ENCODE data around the gene DSP.

The DSP gene, protein sequence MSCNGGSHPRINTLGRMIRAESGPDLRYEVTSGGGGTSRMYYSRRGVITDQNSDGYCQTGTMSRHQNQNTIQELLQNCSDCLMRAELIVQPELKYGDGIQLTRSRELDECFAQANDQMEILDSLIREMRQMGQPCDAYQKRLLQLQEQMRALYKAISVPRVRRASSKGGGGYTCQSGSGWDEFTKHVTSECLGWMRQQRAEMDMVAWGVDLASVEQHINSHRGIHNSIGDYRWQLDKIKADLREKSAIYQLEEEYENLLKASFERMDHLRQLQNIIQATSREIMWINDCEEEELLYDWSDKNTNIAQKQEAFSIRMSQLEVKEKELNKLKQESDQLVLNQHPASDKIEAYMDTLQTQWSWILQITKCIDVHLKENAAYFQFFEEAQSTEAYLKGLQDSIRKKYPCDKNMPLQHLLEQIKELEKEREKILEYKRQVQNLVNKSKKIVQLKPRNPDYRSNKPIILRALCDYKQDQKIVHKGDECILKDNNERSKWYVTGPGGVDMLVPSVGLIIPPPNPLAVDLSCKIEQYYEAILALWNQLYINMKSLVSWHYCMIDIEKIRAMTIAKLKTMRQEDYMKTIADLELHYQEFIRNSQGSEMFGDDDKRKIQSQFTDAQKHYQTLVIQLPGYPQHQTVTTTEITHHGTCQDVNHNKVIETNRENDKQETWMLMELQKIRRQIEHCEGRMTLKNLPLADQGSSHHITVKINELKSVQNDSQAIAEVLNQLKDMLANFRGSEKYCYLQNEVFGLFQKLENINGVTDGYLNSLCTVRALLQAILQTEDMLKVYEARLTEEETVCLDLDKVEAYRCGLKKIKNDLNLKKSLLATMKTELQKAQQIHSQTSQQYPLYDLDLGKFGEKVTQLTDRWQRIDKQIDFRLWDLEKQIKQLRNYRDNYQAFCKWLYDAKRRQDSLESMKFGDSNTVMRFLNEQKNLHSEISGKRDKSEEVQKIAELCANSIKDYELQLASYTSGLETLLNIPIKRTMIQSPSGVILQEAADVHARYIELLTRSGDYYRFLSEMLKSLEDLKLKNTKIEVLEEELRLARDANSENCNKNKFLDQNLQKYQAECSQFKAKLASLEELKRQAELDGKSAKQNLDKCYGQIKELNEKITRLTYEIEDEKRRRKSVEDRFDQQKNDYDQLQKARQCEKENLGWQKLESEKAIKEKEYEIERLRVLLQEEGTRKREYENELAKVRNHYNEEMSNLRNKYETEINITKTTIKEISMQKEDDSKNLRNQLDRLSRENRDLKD (N-terminal part only)

DNA sequence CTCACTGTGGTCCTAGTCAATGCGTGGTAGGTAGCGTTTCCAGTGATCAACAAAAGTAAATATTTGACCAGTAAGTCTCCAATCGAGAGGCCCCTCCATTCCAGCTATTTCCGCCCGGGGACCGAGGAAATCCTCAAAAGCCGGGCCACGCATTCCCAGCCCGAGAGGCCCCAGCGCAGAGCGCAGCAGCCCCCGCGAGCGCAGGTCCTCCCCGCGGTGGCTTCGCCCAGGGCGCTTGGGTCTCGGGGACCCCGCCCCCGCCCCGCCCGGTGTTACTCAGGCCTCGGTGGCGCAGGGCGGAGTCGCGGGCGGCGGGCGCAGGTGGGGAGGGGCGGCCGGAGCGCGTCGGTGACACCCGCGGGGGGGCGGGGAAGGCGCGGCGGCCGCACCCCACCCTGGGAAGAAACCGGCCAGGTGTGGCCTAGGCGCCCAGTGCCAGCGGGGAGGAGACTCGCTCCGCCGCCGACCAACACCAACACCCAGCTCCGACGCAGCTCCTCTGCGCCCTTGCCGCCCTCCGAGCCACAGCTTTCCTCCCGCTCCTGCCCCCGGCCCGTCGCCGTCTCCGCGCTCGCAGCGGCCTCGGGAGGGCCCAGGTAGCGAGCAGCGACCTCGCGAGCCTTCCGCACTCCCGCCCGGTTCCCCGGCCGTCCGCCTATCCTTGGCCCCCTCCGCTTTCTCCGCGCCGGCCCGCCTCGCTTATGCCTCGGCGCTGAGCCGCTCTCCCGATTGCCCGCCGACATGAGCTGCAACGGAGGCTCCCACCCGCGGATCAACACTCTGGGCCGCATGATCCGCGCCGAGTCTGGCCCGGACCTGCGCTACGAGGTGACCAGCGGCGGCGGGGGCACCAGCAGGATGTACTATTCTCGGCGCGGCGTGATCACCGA is at the start of gene DSP:
Gene DSP (plus strand): TSS at position 497 of the 890 bp plus-strand sequence. CDS start 245 bp downstream, at position 742.
- DNase-seq, result no peak

DNA sequence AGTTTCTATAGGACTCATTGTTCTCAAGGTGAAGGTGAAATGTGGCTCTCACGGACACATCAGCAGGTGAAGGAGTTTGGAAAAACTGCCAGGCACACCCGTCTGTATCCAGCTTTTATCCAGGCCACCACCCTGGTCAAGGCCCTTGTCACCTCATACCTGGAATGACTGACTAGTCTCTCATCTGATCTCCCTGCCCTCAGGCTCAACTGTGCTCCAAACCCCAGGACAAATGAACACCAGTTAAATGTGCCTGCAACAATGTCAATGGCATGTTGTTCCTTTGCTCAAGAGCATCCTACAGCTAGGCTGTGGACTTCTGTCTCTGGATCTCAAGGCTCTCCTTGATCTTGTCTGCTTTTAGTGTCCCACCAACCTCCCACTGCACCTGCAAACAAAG is 47.6 kb upstream of the DSP start:
- no peak for DNase-seq

DNA sequence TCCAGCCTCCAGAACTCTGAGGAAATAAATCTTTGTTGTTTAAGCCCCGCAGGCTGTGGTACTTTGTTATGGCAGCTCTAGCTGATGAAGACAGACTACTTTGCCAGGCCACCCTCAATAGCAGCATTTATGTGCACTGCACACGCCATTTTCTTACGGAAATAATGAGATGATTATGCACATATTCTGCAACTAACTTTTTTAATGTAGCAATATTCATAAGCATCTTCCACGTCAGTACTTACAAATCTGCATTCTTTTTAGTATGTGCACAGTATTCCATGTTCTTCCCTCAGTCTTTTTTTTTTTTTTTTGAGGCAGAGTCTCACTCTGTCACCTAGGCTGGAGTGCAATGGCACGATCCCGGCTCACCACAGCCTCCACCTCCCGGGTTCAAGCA is 46.8 kb upstream of the DSP start:
- DNase-seq, result no peak

DNA sequence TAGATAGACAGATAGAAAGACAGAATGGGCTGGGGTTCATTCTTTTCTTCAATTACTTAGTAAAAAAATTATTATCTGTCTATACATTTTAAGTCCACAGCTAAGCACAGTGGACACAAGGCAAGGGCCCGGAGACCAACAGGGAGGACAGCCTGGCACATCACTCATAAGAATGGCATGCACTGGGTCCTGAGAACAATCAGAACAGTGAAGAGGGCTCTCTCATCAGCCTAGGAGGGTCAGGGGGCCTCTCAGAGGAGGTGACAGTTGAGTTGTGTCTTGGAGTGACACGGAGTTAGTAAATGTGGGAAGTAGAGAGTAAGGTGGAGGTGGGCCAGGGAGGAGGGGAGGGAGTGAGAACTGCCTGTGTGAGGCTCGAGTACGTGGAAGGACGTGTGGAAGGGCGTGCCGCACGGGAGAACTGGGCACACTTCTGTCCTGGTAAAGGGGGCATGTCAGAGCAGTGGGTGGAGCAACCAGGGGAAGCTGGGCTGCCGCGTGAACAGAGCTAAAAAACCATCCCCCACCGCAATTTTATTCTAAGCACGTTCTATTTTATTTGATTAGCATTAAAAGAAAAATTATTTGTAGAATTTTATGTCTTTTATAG is 45.1 kb upstream of the DSP start:
- DNase-seq, result no peak

DNA sequence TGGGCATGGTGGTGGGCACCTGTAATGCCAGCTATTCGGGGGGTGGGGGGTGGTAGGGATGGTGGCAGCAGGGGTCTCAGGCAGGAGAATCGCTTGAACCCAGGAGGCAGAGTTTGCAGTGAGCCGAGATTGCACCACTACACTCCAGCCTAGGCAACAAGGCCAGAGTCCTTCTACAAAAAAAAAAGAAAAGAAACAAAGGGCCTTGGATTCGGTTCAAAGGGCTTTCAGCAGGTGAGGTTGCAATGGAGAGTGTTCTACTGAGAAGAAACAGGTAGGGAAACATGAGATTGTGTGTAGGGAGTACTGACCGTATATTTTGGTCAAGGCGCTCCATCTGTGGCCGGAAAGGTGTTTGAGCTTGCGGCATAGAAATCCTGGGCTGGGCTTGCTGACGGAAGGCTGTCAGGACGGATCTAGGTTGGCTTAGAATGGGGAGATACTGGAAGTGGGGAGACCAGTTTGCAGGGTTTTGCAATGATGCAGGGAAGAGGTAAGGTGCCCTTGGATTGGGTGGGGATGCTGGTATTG is 40.7 kb upstream of the DSP start:
- DNase-seq, result no peak

DNA sequence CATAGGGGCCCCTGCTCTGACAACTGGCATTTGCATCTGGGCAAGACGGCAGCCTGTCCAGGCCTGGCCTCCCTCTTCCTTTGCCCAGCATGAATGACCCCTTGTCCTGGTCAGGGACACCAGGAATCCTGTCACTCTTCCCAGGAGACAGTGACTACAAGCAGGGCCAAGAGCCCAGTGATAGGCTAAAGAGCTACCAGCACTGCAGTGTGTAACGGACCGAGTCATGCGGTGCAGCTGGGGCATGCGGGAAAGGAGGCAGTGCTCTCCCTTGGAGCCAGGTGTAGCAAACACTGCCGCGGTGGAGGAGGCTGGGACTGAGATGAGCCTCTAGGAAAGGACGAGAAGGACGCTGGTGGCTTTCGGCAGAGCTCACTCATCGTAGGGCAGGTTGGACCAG is 38.7 kb upstream of the DSP start:
- no peak for DNase-seq

DNA sequence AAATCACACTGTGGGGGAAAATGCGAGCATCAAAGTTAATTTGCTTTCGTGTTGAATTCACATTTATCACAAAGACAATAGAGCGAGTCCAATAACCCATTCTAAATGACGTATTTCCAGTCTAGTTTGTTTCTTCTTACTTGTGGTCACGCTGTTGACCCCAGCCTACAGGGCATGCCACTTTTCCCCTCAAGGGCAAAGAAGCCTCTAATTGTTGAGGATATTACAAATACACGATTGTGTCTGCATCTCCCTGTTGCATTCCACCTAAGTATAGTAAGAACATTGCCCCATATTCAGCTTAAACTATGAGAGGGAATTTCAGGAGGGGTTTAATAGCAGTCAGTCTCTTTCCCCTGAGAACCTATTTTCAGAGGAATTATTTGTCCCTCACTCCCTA is 37.4 kb upstream of the DSP start:
- DNase-seq, result no peak

DNA sequence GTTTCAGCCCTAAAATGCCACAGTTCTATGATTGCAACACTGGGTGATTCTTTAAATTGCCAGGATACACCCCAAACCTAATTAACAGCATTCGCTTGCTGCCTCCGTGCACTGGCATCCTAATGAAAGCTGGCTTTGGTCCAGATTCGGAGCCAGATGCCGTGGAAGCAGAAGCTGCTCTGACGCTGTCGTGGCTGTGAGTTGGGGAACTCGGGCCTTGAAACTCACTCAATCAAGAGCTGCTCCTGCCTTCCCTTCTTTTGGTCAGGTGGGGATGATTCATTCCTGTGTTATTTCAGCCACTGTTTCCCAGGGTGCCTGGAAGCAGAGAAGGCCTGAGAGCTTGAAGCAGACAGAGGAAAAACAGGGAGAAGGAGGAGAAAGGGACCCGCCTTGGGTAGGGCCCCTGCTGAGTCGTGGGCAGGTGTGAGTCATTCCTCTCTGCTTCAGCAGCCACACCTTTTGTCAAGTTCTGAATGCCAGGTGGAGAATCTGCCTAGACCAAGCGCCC is 36.2 kb upstream of the DSP start:
- no peak for DNase-seq

DNA sequence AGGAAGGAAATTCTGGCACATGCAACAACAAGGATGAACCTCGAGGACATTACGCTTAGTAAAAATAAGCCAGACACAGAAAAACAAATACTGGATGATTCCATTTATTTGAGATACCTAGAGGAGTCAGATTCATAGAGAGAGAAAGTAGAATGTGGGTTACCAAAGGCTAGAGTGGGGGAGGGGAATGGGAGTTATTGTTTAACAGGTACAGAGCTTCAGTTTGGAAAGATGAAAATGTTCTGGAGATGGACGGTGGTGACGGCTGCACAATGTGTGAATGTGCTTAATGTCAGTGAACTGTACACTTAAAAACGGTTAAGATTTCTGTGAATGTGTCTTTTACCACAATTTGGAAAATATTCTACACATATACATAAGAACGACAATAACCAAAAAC is 33.9 kb upstream of the DSP start:
- DNase-seq, result no peak

DNA sequence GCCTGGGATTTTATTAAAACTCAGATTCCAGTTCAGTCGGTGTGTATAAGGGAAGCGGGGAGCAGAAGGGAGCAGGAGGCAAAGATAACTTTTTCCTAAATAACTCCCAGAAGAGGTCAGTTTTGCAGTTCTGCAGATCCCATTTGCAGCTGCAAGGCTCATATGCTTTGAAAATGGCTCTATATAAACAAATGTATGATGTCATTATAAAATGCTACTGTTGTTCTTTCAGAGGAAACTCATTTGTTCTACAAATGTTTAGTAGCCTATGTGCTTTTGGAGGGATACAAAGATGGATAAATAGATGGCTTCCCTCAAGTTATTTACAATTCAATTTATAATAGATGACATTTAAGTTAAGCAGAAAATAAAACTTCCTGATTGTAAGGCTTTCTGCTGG is 29.2 kb upstream of the DSP start:
- DNase-seq, result no peak

DNA sequence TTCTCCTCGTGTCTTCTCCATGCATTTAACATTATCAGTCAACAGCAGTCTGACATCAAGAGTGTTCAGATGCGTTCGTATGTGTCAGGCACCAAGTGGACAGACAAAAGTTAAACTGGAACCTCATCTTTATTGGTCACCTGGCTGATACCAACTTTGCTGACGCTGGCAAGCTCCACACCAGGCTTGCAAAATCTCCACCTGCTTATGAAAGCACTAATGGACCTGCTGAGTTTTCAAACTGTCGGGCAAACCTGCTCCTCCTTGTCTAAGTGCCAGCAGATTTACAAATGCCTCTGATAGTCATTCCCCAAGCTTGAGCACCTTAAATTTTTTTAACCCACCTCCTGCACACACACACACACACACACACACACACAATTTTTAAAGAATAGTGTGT is 27.9 kb upstream of the DSP start:
- no peak for DNase-seq

DNA sequence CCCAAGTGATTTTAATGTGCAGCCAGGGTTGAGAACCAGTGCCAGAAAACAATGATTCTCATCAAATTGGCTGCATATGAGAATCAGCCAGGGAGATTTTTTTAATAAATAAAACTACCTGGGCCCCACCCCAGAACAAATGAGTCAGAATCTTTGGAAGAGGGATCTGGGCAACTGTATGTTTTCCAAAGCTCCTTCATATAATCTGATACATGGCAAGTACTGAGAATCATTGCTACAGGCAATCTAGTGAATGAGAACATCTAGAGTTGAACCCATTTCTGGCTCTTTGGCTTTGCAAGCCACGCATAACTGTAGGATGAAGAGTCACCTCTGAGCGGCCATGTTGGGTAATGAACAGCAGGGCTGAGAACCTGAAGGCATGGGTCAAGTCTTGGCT is 26.1 kb upstream of the DSP start:
- DNase-seq, result no peak

DNA sequence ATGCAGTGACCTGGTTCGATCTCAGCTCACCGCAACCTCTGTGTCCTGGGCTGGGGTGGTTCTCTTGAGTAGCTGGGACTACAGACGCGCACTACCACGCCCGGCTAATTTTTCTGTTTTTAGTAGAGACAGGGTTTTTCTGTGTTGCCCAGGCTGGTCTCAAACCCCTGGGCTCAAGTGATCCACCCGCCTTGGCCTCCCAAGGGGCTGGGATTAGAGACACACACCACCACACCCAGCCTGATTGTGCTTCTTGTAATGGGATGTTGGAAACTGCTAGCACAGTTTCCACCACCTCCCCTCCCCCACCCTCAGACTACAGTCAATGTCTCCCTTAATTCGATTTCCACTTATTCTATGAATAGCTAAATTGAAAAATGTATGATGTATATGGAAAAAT is 22.6 kb upstream of the DSP start:
- DNase-seq, result no peak

DNA sequence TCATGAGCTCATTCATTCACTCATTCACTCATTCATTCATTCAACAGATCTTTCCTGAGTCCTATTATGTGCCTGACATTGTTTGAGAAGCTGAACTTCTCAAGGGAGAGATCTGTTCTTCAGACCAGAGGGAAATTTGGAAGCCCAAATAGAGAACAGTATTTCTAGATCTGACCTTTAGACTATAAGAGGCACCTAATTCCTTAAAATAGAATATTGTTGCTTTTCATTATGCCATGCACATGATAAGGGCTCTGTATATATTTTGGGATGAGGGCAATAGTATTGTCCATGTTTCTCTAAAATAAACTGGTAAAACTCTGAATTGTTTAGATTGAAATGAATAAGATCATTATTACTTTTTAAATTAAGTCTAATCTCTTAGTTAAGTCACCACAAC is 18.6 kb upstream of the DSP start:
- no peak for DNase-seq

DNA sequence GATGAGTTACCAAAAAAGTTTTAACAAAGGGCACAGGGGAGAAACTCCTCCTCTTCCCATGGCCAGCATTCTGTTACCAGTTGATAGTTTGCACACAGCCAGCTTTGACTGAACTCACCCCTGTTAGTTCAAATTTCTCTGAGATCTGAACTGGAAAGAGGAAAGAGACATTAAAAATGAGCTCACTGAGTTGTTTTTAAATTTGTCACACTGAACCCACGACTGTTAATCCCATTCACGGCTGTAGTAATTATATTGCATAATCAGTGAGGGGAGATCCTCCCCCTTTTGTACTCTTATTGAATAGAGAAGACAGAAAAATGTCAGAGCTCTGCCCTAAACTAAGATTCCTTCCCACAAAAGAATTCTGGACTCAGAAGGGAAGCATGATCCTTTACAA is 17.5 kb upstream of the DSP start:
- no peak for DNase-seq

DNA sequence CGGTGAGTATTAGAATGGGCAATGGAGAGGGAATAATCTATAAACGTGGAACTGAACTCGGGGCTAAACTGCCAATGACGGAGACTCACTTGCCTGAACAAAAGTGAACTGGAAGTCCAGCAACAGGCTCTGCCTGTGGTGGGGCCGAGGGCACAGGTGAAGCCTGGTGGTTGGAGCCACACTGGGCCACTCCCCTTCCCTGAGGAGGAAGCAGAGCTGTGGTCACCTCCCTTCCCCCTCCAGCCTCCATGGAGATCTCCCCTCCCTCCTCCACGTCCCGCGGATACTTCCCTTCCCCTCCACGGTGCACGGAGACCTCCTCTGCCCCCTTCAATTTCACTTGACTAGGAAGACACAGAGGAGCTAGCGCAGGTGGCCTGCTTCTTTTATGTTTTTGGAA is 14.7 kb upstream of the DSP start:
- DNase-seq, result no peak

DNA sequence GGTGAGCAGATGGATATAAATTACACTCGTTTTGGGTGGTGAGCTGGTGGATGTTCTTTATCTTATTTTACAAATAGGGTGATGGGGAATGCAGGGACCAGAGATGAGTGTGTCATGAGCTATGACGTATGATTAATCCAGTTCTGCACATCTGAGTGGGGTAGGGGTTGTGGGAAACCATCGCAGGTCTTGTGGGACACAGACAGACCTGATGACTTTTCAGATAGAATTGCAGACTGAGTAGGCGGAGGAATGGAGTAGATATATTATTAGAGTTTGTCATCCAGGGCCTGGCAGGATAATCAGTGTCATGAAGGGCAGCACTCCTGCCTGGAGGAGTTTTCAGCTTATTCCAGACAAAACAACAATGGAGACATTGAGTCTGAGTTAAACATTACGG is 12.9 kb upstream of the DSP start:
- no peak for DNase-seq

DNA sequence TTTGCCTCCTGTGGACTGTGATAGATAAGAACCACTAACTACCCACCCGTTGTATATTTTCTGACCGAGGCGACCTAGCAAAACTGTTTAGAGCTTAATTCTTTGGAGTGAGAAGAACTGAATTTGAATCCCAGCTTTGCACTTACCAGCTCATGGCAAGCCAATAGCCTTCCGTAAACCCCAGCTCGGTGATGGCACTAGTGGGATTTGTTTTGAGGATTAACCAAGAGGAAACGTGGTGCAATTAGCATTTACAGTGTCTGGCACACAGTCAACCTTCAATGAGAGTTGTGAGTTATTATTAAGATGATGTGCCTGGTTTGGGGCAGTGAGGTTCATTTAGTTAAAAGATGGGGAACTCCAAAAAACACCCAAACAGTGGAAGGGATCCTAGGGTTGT is 12.3 kb upstream of the DSP start:
- DNase-seq, result no peak

DNA sequence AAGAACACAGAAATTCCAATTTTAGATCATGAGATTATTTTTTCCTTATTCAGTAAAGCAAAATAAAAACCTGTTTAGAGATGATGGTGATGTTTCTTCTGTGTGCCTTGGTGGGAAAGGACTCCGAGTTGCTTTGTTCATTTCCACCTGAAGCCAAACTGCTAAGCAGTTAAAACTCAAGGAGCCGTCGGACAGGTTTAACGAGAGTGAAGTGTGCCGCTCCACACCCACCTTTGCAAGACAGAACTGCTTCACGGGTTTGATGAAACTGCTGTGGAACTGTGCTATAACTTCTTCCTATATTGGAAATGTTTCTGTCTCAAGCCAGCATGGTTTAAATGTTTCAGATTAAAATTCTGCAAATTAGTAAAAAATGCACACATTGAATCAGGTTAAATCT is 9.2 kb upstream of the DSP start:
- no peak for DNase-seq

DNA sequence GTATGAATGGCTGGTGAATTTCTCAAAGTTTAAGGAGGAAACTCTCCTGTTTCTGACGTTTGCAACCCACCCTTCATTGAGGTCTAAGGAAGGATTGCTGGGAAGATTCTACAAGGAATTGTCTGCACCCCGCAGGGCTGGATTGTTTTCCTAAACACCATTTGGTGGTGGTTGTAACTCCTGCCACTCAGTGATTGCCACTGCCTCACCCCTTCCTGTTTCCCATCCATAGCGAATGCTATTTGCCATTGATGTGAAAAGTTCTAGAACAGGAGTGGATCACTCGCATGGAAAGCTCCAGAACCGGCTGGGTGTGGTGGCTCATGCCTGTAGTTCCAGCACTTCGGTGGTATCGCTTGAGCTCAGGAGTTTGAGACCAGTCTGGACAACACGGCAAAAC is 8.7 kb upstream of the DSP start:
- no peak for DNase-seq

DNA sequence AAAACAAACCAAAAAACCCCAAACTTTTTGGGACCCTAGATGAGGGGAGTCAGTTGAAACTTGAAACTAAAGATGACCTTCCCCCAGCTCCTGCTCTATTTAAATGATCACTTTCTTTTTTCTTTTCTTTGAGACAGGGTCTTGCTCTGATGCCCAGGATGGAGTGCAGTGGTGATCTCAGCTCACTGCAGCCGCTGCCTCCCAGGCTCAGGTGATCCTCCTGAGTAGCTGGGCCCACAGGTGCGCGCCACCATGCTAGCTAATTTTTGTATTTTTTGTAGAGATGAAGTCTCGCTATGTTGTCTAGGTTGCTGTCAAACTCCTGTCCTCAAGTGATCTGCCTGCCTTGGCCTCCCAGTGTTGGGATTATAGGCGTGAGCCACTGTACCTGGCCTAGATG is 7.3 kb upstream of the DSP start:
- no peak for DNase-seq

DNA sequence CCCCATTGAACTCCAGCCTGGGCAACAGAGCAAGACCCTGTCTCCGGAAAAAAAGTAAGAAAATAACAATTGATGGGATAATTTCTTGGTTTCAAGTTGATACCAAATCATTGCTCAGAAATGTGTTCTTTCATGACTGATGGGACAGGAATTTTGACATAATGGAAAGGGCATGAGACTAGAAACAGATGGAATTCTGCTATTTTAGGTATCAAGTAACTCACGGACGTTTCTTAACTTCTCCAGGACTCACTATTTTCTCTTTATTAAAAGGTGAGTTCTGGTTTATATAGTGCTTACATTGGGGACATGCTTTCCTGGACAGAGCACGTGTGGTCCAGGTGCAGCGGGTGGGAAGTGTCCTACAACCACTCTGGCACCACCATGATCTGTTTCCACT is 6.0 kb upstream of the DSP start:
- no peak for DNase-seq
